HepG2 (cell line): ENCODE data around the gene ADSS2. TPM values are rescaled to one million over a fixed set of nuclear protein-coding genes. Genes with fewer than 3 reads are reported as not detected.

Experiments used
- ATAC-seq: fragments of 200-7000 bp; cut with Tn5 transposase; 3 replicates; pipeline ENCODE4 v1.9.1; 2020; ENCODE audit warnings: mild to moderate bottlenecking, moderate library complexity
- BruUV-seq: library from RNA; stranded (reverse); fragments of 400-500 nt; replicated peaks from 2 replicates; lab custom pipeline; 2021; lab: Mats Ljungman, UMichigan
- CTCF ChIA-PET: fragments of 300-600 bp; formaldehyde crosslinking; extraction: SDS; loops from one replicate; lab custom pipeline; 2021; ENCODE audit warnings: low total read pairs, inconsistent platforms, low intra/inter-chr PET ratio; lab: Yijun Ruan, JAX
- POLR2A ChIA-PET: fragments of 350-600 bp; sonication (Branson Sonifier 250); formaldehyde crosslinking; loops from one replicate; lab custom pipeline; 2020; ENCODE audit warnings: antibody characterized with exemption, inconsistent platforms; lab: Yijun Ruan, JAX
- DNase-seq: peaks from one replicate; pipeline ENCODE4 v3.0.0-alpha.2; 2015; ENCODE audit warnings: low spot score
- FAIRE-seq: peaks from 3 replicates; lab custom pipeline; 2011; peaks lifted over from hg19 to GRCh38; lab: Jason Lieb, UNC
- H2AFZ ChIP-seq: one replicate; pipeline ENCODE4 v1.6.1; 2011; ENCODE audit warnings: low read length, inconsistent platforms
- H3K27ac ChIP-seq: fragments of 300-600 bp; 3 replicates; pipeline ENCODE4 v1.8.0; 2011; ENCODE audit warnings: mixed run types, mild to moderate bottlenecking, mixed read lengths, low read length, inconsistent platforms; ENCODE audit not compliant: insufficient read depth; ENCODE audit errors: extremely low read length
- H3K27me3 ChIP-seq, 2 experiments: fragments of 200-600 bp in 1 of 2; 2 replicates in 1 of 2; 3 replicates in 1 of 2; pipeline versions ENCODE4 v1.6.0 to v1.8.0; 2011; ENCODE audit warnings: low read length in 2 of 2, mild to moderate bottlenecking in 2 of 2, moderate library complexity in 2 of 2, inconsistent platforms in 1 of 2; ENCODE audit not compliant: insufficient read depth in 2 of 2, control insufficient read depth in 1 of 2
- H3K36me3 ChIP-seq, 2 experiments: fragments of 200-600 bp in 1 of 2; replicated peaks in 1 of 2; 2 replicates in 1 of 2; 3 replicates in 1 of 2; pipeline versions ENCODE4 v1.5.1 to v1.8.0; 2011; ENCODE audit warnings: low read length in 2 of 2, inconsistent platforms in 1 of 2; ENCODE audit not compliant: insufficient read depth in 2 of 2, control insufficient read depth in 1 of 2
- H3K4me1 ChIP-seq: 2 replicates; pipeline ENCODE4 v1.5.1; 2012; ENCODE audit warnings: low read length, inconsistent platforms; ENCODE audit not compliant: insufficient read depth
- H3K4me2 ChIP-seq: 2 replicates; pipeline ENCODE4 v1.6.0; 2011; ENCODE audit warnings: low read depth, low read length, inconsistent platforms
- H3K4me3 ChIP-seq, 3 experiments: fragments of 200-600 bp in 1 of 3; sonication (generic), shearing (Covaris generic) in 1 of 3; replicated peaks in 1 of 3; 2 replicates each; pipeline ENCODE4 v1.5.1; 2011 to 2016; ENCODE audit warnings: low read length in 3 of 3, inconsistent platforms in 2 of 3, low read depth in 2 of 3, mild to moderate bottlenecking in 2 of 3, control low read depth in 1 of 3, mixed read lengths in 1 of 3; ENCODE audit not compliant: insufficient read depth in 1 of 3
- H3K79me2 ChIP-seq: one replicate; pipeline ENCODE4 v1.6.1; 2011; ENCODE audit warnings: low read length, inconsistent platforms; ENCODE audit not compliant: insufficient read depth
- H3K9ac ChIP-seq: 2 replicates; pipeline ENCODE4 v1.6.0; 2011; ENCODE audit warnings: mild to moderate bottlenecking, low read depth, low read length, inconsistent platforms; ENCODE audit not compliant: insufficient read depth
- H3K9me3 ChIP-seq: 2 replicates; pipeline ENCODE4 v1.5.1; 2012; ENCODE audit warnings: mild to moderate bottlenecking, low read length
- H4K20me1 ChIP-seq: 2 replicates; pipeline ENCODE4 v1.6.0; 2011; ENCODE audit warnings: inconsistent platforms, mild to moderate bottlenecking, low read length, moderate library complexity; ENCODE audit not compliant: insufficient read depth
- JARID2 ChIP-seq: sonication (generic); formaldehyde crosslinking; IDR thresholded peaks from 2 replicates; pipeline ENCODE4 v1.8.1; 2023; ENCODE audit warnings: missing genetic modification reagents, inconsistent platforms; ENCODE audit not compliant: insufficient replicate concordance
- KLF15 ChIP-seq: sonication (generic); formaldehyde crosslinking; IDR thresholded peaks from 2 replicates; pipeline ENCODE4 v1.8.1; 2023; ENCODE audit warnings: borderline replicate concordance, mild to moderate bottlenecking, inconsistent platforms, missing genetic modification reagents, mixed read lengths
- NONO ChIP-seq, 2 experiments: fragments of 450-650 bp in 1 of 2; sonication (generic) in 1 of 2; formaldehyde crosslinking in 1 of 2; IDR thresholded peaks in 1 of 2; conservative IDR thresholded peaks in 1 of 2; 2 replicates each; pipeline versions ENCODE4 v1.6.1 to v1.8.0; 2017 to 2022; ENCODE audit warnings: mild to moderate bottlenecking in 1 of 2, missing genetic modification reagents in 1 of 2, moderate library complexity in 1 of 2
- SIX4 ChIP-seq: sonication (generic); formaldehyde crosslinking; IDR thresholded peaks from 2 replicates; pipeline ENCODE4 v1.4.0; 2020; ENCODE audit warnings: missing genetic modification reagents
- SP4 ChIP-seq: sonication (generic); formaldehyde crosslinking; IDR thresholded peaks from 2 replicates; pipeline ENCODE4 v1.8.1; 2023; ENCODE audit warnings: mild to moderate bottlenecking, missing genetic modification reagents
- TOE1 ChIP-seq: sonication (generic); formaldehyde crosslinking; IDR thresholded peaks from 2 replicates; pipeline ENCODE4 v1.4.0; 2020; ENCODE audit warnings: mild to moderate bottlenecking, missing genetic modification reagents
- ZNF354B ChIP-seq: sonication (generic); formaldehyde crosslinking; IDR thresholded peaks from 2 replicates; pipeline ENCODE4 v1.8.0; 2022; ENCODE audit warnings: mild to moderate bottlenecking, missing genetic modification reagents
- ZNF792 ChIP-seq: IDR thresholded peaks from 2 replicates; pipeline ENCODE4 v1.6.1; 2016
- WGBS: methylation state at CpG from one replicate; pipeline ENCODE4 v1.1.6; 2017; ENCODE audit warnings: low lambda C conversion rate; 5-methylcytosine and 5-hydroxymethylcytosine counted together
- in situ Hi-C: cut with HindIII; loops from 2 replicates; pipeline ENCODE4 v1.10.0; 2017; ENCODE audit warnings: low pct_unique_long_range_greater_than_20kb; ENCODE audit not compliant: extremely low pct_ligation_motif_present
- intact Hi-C: fragments of 100-400 bp; cut with micrococcal nuclease; formaldehyde crosslinking; loops from one replicate; pipeline ENCODE4 v1.10.0; 2022; ENCODE audit not compliant: unreplicated experiment
- polyA plus RNA-seq, 8 experiments: library from polyadenylated mRNA; depleted of rRNA in 3 of 8; stranded (reverse) in 7 of 8; unstranded in 1 of 8; fragments of >200 nt; fragmentation: Illumina TruSeq in 4 of 8; extraction: Trizol in 4 of 8; gene quantifications; 2 replicates each; pipeline versions ENCODE4 v1.2.1 to v1.2.3, GENCODE V29; 2011 to 2016; ENCODE audit warnings: low read depth in 4 of 8, missing spikeins in 1 of 8, mixed read lengths in 1 of 8; ENCODE audit not compliant: insufficient read depth in 1 of 8
- total RNA-seq, 5 experiments: library from RNA; depleted of rRNA; stranded (reverse); fragments of >200 nt; fragmentation: Illumina TruSeq; extraction: Trizol; gene quantifications; 2 replicates each; pipeline ENCODE4 v1.2.3, GENCODE V29; 2016; ENCODE audit warnings: low read depth in 1 of 5
- TF ChIP-seq, protein P1 (sequence below): sonication (generic); formaldehyde crosslinking; IDR thresholded peaks from 2 replicates; pipeline ENCODE4 v1.4.0; 2020; ENCODE audit warnings: mild to moderate bottlenecking, missing genetic modification reagents, borderline replicate concordance

Gene ADSS2
- total and polyA plus RNA-seq, 2 of the 13 experiments (the other 11 are each of a cell fraction or from before 2014, with no cell fraction given): 15.1 to 43.4 TPM

DNA sequence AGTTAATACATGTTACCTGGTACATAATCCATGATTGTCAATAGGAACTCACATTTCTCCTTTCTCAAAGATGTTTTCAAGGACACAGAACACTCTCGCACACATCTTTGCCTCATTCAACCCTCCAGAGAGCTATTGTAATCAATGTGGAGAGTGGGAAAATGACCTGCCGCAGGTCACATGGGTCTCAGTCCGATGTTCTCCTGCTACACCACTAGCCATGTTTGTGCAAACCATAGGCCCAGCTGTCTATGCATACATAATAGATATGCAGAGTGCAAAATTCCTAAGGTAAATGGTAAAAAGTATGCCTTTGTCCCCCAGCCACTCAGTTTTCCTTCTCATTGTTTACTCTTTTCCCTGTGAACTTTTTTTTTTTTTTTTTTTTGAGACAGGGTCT lies 89.2 kb downstream of the ADSS2 start:
- ATAC-seq: peak; percentile 45; the same call in 2 of the 3 replicates
- H3K4me3 ChIP-seq: no peak overlapping the region
- TF ChIP-seq JARID2 (CRISPR knock-in tag) (no peak), SIX4 (CRISPR knock-in tag) (no peak), KLF15 (no peak), NONO (IDR thresholded peaks at IDR 0.05) (no peak), NONO (CRISPR knock-in tag; conservative IDR thresholded peaks at IDR 0.05) (no peak), SP4 (CRISPR knock-in tag) (no peak), ZNF792 (CRISPR knock-in tag) (no peak), TOE1 (CRISPR knock-in tag) (no peak), ZNF354B (CRISPR knock-in tag) (no peak)
- TF ChIP-seq, protein P1, sequence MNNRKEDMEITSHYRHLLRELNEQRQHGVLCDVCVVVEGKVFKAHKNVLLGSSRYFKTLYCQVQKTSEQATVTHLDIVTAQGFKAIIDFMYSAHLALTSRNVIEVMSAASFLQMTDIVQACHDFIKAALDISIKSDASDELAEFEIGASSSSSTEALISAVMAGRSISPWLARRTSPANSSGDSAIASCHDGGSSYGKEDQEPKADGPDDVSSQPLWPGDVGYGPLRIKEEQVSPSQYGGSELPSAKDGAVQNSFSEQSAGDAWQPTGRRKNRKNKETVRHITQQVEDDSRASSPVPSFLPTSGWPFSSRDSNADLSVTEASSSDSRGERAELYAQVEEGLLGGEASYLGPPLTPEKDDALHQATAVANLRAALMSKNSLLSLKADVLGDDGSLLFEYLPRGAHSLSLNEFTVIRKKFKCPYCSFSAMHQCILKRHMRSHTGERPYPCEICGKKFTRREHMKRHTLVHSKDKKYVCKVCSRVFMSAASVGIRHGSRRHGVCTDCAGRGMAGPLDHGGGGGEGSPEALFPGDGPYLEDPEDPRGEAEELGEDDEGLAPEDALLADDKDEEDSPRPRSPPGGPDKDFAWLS (CRISPR knock-in tag): no peak
- TF ChIP-seq, all 625 proteins: peak for 0
- no TSS peak for BruUV-seq
- no peak for FAIRE-seq
- Histone ChIP-seq H3K79me2 (no peaks in the 10 kb centered on the region), H3K9ac (no peak overlapping the region), H3K4me1 (peaks cover 31% of the 10 kb centered on the region), H3K4me2 (peak overlapping the region; percentile 39), H3K36me3 (no peaks in the 10 kb centered on the region), H4K20me1 (no peaks in the 10 kb centered on the region), H3K27me3 (no peaks in the 10 kb centered on the region; a peak in 1 of 5 replicates), H3K27ac (no peak overlapping the region), H3K9me3 (no peaks in the 10 kb centered on the region), H2AFZ (no peak overlapping the region)
- CTCF ChIA-PET: no interaction called here
- intact Hi-C loops: no loop called here
- WGBS: 15% methylated on average over 3 of the region's 3 CpGs
- peak; percentile 21 for DNase-seq
- in situ Hi-C loops: no loop called here
- POLR2A ChIA-PET: no interaction called here
